SU-DHL-6 (cell line): Measurements from ENCODE around the gene NAA35.

Experiments used
- H2AFZ ChIP-seq: fragments of 200-600 bp; sonication (generic); 2 replicates; pipeline ENCODE4 v1.6.1; 2014; ENCODE audit warnings: low read depth, mild to moderate bottlenecking, moderate library complexity, mixed read lengths, antibody characterized with exemption, low read length; ENCODE audit not compliant: severe bottlenecking
- H3F3A ChIP-seq: fragments of 200-600 bp; shearing (Covaris generic); 2 replicates; pipeline ENCODE4 v1.6.0; 2016; ENCODE audit warnings: antibody characterized with exemption, mild to moderate bottlenecking; ENCODE audit not compliant: insufficient read depth
- H3K27ac ChIP-seq: fragments of 200-600 bp; sonication (generic); 2 replicates; pipeline ENCODE4 v1.5.1; 2016; ENCODE audit warnings: low read depth, mild to moderate bottlenecking, low read length, moderate library complexity, mixed read lengths
- H3K27me3 ChIP-seq: fragments of 200-600 bp; sonication (generic), shearing (Covaris generic); 2 replicates; pipeline ENCODE4 v1.6.0; 2014; ENCODE audit warnings: mild to moderate bottlenecking, low read length
- H3K36me3 ChIP-seq: fragments of 200-600 bp; sonication (generic); 2 replicates; pipeline ENCODE4 v1.6.1; 2014; ENCODE audit warnings: mild to moderate bottlenecking, low read length, mixed read lengths
- H3K4me2 ChIP-seq: fragments of 300-600, 200-600 bp; shearing (Covaris generic), sonication (generic); 2 replicates; pipeline ENCODE4 v1.6.0; 2014; ENCODE audit warnings: low read length, low read depth, mild to moderate bottlenecking; ENCODE audit not compliant: poor library complexity, severe bottlenecking
- H3K4me3 ChIP-seq: fragments of 200-600 bp; sonication (generic); 2 replicates; pipeline ENCODE4 v1.5.1; 2014; ENCODE audit warnings: antibody characterized with exemption, low read length, mild to moderate bottlenecking, mixed read lengths; ENCODE audit not compliant: insufficient read depth, poor library complexity, severe bottlenecking
- H3K79me2 ChIP-seq: fragments of 200-600 bp; sonication (generic); 2 replicates; pipeline ENCODE4 v1.6.1; 2014; ENCODE audit warnings: mild to moderate bottlenecking, low read length, moderate library complexity; ENCODE audit not compliant: insufficient read depth
- H3K9ac ChIP-seq: fragments of 200-600 bp; sonication (generic); 2 replicates; pipeline ENCODE4 v1.7.0; 2014; ENCODE audit warnings: mild to moderate bottlenecking, low read length
- H3K9me2 ChIP-seq: fragments of 200-600 bp; sonication (generic); replicated peaks from 2 replicates; pipeline ENCODE4 v1.6.1; 2014; ENCODE audit warnings: low read length; ENCODE audit not compliant: insufficient read depth
- H3K9me3 ChIP-seq: fragments of 200-600 bp; sonication (generic); 2 replicates; pipeline ENCODE4 v1.6.1; 2014; ENCODE audit warnings: low read length, mixed read lengths; ENCODE audit not compliant: insufficient read depth
- H4K20me1 ChIP-seq: fragments of 200-600 bp; sonication (generic); 2 replicates; pipeline ENCODE4 v1.6.1; 2014; ENCODE audit warnings: low read depth, mild to moderate bottlenecking, antibody characterized with exemption, low read length, moderate library complexity, mixed read lengths
- CTCF ChIP-seq: fragments of 200-600 bp; sonication (generic); IDR thresholded peaks from one replicate; pipeline ENCODE4 v1.5.1; 2017; ENCODE audit warnings: antibody characterized with exemption, mild to moderate bottlenecking, low read length, moderate library complexity; ENCODE audit not compliant: insufficient read depth, poor library complexity, severe bottlenecking
- EZH2phosphoT487 ChIP-seq: fragments of 200-600 bp; sonication (generic), shearing (Covaris generic); conservative IDR thresholded peaks from 2 replicates; pipeline ENCODE4 v1.6.1; 2018; ENCODE audit warnings: mild to moderate bottlenecking, antibody characterized with exemption, low read length, moderate library complexity, mixed read lengths

The NAA35 gene

GRCh38 chr9:86035827-86036440 is 95.0 kb downstream of the NAA35 start:
- Histone ChIP-seq H3K4me2 (no peak overlapping the region), H3K9ac (no peak overlapping the region), H4K20me1 (no peaks in the 10 kb centered on the region), H3K9me2 (no peaks in the 10 kb centered on the region), H2AFZ (no peak overlapping the region), H3F3A (no peaks in the 10 kb centered on the region), H3K79me2 (no peaks in the 10 kb centered on the region), H3K27me3 (no peaks in the 10 kb centered on the region), H3K4me3 (no peak overlapping the region), H3K9me3 (no peaks in the 10 kb centered on the region), H3K27ac (no peak overlapping the region), H3K36me3 (no peaks in the 10 kb centered on the region)
- TF ChIP-seq EZH2phosphoT487: no peak
- TF ChIP-seq CTCF: no peak

DNA sequence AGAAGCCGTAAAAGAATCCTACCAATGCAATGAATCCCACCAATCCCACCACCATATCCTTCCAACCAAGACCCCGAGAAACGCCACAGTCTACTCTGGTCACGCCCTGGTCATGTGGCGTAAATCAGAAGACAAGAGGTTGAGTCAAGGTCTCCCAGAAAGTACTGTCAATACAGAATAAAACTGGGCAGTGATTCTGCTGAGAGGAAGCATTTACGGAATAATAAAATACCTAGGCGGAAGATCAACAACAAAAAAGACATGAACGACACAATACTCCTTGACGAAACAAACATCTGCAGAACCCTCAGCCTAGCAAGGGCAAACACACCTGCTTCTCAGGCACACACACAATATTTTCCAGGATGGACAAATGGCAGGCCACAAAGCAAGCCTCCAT is 95.6 kb downstream of the NAA35 start:
- no peaks in the 10 kb centered on the region for H3K36me3 ChIP-seq
- no peak overlapping the region for H3K4me3 ChIP-seq
- H3K27ac ChIP-seq: no peak overlapping the region
- no peak for TF ChIP-seq EZH2phosphoT487
- no peak for TF ChIP-seq CTCF
- H3K27me3 ChIP-seq: no peaks in the 10 kb centered on the region
- no peaks in the 10 kb centered on the region for H3K9me2 ChIP-seq
- no peak overlapping the region for H2AFZ ChIP-seq
- no peaks in the 10 kb centered on the region for H3F3A ChIP-seq
- H3K9me3 ChIP-seq: no peaks in the 10 kb centered on the region
- no peak overlapping the region for H3K9ac ChIP-seq
- H3K79me2 ChIP-seq: no peaks in the 10 kb centered on the region
- H4K20me1 ChIP-seq: no peaks in the 10 kb centered on the region
- H3K4me2 ChIP-seq: no peak overlapping the region

DNA sequence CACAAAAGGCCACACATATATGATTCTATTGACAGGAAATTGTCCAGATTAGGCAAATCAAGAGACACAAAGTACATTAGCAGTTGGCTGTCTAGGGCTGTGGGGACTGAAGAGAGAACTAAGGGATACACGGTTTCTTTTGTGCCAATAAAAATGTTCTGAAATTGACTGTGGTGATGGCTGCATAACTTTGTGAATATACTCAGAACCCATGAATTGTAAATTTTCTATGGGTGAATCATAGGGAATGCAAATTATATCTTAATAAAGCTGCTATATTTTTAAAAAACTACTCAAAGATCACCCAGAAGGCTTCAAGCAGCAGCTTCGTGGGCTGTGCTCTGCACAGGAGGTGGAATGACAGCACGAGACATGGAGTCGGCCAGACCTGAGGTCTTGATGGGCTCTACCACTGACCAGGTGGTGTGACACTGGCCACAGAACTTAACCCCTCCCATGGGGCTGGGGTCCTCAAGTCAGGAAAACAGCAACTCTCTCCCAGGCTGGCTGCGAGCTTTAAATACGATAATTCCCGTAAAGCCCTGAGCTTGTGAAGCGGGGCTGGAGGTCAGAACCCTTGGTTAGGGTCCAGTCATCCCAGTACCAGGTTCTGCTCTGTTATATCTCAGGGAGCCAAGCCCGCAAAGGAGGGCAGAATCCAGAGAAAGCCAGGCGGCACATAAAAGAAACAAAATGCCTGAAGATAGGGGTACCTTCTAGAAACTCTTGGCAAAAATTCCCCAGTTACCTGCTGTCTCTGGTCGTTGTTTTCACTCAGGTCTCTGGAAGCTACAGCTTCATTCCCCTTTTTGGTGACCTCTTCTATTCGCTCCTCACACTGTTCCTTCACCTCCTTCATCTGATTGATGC is 99.3 kb downstream of the NAA35 start:
- Histone ChIP-seq H3K9me3 (no peaks in the 10 kb centered on the region), H3K27me3 (no peaks in the 10 kb centered on the region), H3K9me2 (no peaks in the 10 kb centered on the region), H3K79me2 (no peaks in the 10 kb centered on the region), H3F3A (no peaks in the 10 kb centered on the region), H4K20me1 (no peaks in the 10 kb centered on the region), H3K4me3 (no peak overlapping the region), H2AFZ (no peak overlapping the region), H3K36me3 (no peaks in the 10 kb centered on the region), H3K9ac (no peak overlapping the region), H3K4me2 (no peak overlapping the region), H3K27ac (no peak overlapping the region)
- TF ChIP-seq EZH2phosphoT487 (no peak), CTCF (no peak)
